Transverse colon (tissue), 4 donors: ENCODE measurements around the gene SLC4A2. TPM values are rescaled to one million over a fixed set of nuclear protein-coding genes. Genes with fewer than 3 reads are reported as not detected.

ENCODE experiments used
- DNase-seq: peaks from one replicate; pipeline ENCODE4 v3.0.0-alpha.2; 2019
- H3K27ac ChIP-seq, 4 donors: fragments of 200-600 bp; sonication (generic); 2 replicates each; pipeline ENCODE4 v1.5.1; 2016 to 2018; ENCODE audit warnings: inconsistent platforms in 4 of 4
- H3K27me3 ChIP-seq: fragments of 200-600 bp; sonication (generic); 2 replicates; pipeline ENCODE4 v1.5.1; 2017; ENCODE audit warnings: inconsistent platforms
- H3K36me3 ChIP-seq, 4 donors: fragments of 200-600 bp; sonication (generic); 2 replicates each; pipeline ENCODE4 v1.5.1; 2017 to 2019; ENCODE audit warnings: inconsistent platforms in 4 of 4
- H3K4me1 ChIP-seq, 4 donors: fragments of 200-600 bp; sonication (generic); 2 replicates each; pipeline ENCODE4 v1.5.1; 2017 to 2020; ENCODE audit warnings: inconsistent platforms in 4 of 4
- H3K4me3 ChIP-seq, 4 donors: fragments of 200-600 bp; sonication (generic); 1 replicate in 1 of 4; 2 replicates in 3 of 4; pipeline versions ENCODE4 v1.5.1 to v1.6.1; 2017 to 2019; ENCODE audit warnings: inconsistent platforms in 4 of 4
- H3K9me3 ChIP-seq, 2 donors: fragments of 200-600 bp; sonication (generic); 2 replicates each; pipeline ENCODE4 v1.5.1; 2017 to 2019; ENCODE audit warnings: inconsistent platforms in 2 of 2
- EP300 ChIP-seq: sonication (generic); formaldehyde crosslinking; IDR thresholded peaks from one replicate; pipeline ENCODE4 v1.6.1; 2017; ENCODE audit warnings: antibody characterized with exemption, low read depth
- POLR2A ChIP-seq: fragments of 450-650 bp; IDR thresholded peaks from one replicate; pipeline ENCODE4 v1.6.1; 2016; ENCODE audit warnings: antibody characterized with exemption, mild to moderate bottlenecking, moderate library complexity
- POLR2AphosphoS5 ChIP-seq, 3 donors: sonication (generic); formaldehyde crosslinking; IDR thresholded peaks; one replicate each; pipeline ENCODE4 v1.6.1; 2016; ENCODE audit warnings: antibody characterized with exemption in 3 of 3
- WGBS, 2 donors: methylation state at CpG; one replicate each; pipeline ENCODE4 v1.1.5; 2018; ENCODE audit warnings: low coverage in 1 of 2; 5-methylcytosine and 5-hydroxymethylcytosine counted together
- in situ Hi-C, 4 donors: fragments of 200-750 bp; cut with MboI; loops; one replicate each; pipeline versions ENCODE4 v1.15.0 to v1.15.1; 2017; ENCODE audit warnings: low sequenced_read_pairs in 3 of 4, low pct_ligation_motif_present in 1 of 4, low pct_unique_long_range_greater_than_20kb in 1 of 4
- intact Hi-C: fragments of 100-400 bp; cut with DNase I; formaldehyde crosslinking; loops from one replicate; pipeline ENCODE4 v1.15.1; 2023; ENCODE audit warnings: low total_unique reads
- total RNA-seq, 4 donors: library from RNA; depleted of rRNA; stranded (reverse); fragments of >200 nt; gene quantifications; one replicate each; pipeline ENCODE4 v1.1.0, GENCODE V29; 2016
- TF ChIP-seq, protein P1 (sequence below), 5 experiments: fragments of 200-600 bp in 3 of 5; fragments of 450-650 bp in 2 of 5; sonication (generic) in 3 of 5; IDR thresholded peaks; 1 replicate in 2 of 5; 2 replicates in 3 of 5; pipeline ENCODE4 v1.5.1; 2016 to 2017; ENCODE audit warnings: antibody characterized with exemption in 5 of 5, inconsistent platforms in 3 of 5, mild to moderate bottlenecking in 2 of 5, moderate library complexity in 1 of 5

The SLC4A2 gene
- total RNA-seq, 4 donors from 2014 or later: 61.7 to 464 (median 83.2) TPM

DNA sequence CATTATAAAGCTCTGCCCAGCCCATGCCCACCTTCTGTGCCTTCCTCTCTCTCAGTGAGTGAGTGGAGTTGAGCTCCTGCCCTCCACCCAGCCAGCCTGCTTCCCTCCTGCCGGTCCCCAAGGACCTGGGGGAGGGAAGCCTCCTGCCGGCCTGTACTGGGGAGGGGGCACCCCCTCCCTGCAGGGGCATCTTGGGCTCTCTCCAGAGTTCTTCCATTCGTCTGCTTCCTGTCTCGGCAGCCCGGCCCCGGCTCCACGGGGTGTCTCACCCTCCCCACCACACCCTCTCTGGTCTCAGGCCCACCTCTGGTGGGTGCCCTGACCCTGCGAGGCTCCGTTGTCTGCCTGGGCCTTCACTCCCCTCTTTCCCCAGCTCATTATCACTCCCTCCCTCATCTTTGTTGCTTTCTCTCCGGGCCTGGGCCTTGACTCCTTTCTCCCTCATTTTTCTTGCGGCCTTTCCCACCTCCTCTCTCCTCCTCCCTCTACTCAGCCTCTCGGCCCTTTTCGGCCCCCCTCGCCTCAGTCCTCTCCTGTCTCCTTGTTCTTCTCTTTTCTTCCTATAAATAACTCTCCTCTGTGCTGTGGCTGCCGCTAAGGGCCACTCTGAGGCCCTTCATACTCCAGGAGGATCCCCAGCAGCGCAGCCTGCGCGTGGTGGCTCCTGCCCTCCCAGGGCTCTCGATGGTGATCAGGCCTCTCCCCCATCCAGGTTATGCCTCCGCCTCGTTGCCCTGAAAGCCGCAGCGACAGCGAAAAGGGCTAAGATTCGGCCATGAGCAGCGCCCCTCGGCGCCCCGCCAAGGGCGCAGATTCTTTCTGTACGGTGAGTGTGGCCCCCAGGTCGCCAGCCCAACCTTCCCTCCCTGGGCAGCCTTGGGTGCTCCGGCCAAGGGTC lies 2.1 kb downstream of the SLC4A2 start:
- 62 to 79% methylated on average over 7 to 32 of the region's 33 CpGs for WGBS, 2 donors
- peaks cover 27 to 59% (median 56%) of the 10 kb centered on the region in 4 donors for H3K4me1 ChIP-seq
- intact Hi-C loops: no loop called here

DNA sequence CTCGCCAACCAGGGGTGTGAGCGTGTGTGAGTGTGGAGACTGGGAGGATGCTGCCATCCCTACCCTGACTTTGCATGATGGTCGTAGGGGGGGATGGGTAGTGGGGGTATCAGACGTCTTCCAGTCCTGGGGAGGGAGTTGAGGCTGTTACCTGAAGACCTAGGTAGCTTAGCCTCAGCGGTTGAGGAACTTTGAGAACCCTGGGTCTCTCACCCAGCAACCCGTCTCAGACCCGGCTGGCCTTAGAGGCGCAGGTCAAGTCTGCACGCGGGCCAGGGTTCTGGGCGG lies 2.7 kb downstream of the SLC4A2 start:
- in situ Hi-C loops (no loop called here), intact Hi-C loops (no loop called here)
- Histone ChIP-seq H3K4me1 (peaks cover 24 to 54% (median 51%) of the 10 kb centered on the region in 4 donors), H3K27me3 (no peaks in the 10 kb centered on the region), H3K9me3 (no peaks in the 10 kb centered on the region), H3K4me3 (peak overlapping the region in 1 of 4 donors; percentile 35), H3K36me3 (peaks cover 0 to 24% (median under 1%) of the 10 kb centered on the region in 4 donors), H3K27ac (peak overlapping the region; percentile 95 to 98 (median 96))
- WGBS, 2 donors: 41% methylated on average over 8 of the region's 11 CpGs; no CpG with 5 or more reads in 1 of the 2 donors
- DNase-seq: no peak
- TF ChIP-seq POLR2AphosphoS5 (IDR thresholded peaks at IDR 0.05) (no peak), EP300 (no peak)
- TF ChIP-seq, protein P1, sequence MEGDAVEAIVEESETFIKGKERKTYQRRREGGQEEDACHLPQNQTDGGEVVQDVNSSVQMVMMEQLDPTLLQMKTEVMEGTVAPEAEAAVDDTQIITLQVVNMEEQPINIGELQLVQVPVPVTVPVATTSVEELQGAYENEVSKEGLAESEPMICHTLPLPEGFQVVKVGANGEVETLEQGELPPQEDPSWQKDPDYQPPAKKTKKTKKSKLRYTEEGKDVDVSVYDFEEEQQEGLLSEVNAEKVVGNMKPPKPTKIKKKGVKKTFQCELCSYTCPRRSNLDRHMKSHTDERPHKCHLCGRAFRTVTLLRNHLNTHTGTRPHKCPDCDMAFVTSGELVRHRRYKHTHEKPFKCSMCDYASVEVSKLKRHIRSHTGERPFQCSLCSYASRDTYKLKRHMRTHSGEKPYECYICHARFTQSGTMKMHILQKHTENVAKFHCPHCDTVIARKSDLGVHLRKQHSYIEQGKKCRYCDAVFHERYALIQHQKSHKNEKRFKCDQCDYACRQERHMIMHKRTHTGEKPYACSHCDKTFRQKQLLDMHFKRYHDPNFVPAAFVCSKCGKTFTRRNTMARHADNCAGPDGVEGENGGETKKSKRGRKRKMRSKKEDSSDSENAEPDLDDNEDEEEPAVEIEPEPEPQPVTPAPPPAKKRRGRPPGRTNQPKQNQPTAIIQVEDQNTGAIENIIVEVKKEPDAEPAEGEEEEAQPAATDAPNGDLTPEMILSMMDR (IDR thresholded peaks at IDR 0.05): no peak

More for the DNA sequence above, 2.1 kb downstream of the SLC4A2 start:
- in situ Hi-C loops: no loop called here
- peak overlapping the region in 2 of 4 donors; percentile 3 to 76 for H3K4me3 ChIP-seq
- DNase-seq: no peak
- no peaks in the 10 kb centered on the region for H3K27me3 ChIP-seq
- H3K36me3 ChIP-seq: peaks cover 0 to 18% (median 0%) of the 10 kb centered on the region in 4 donors
- no peak for TF ChIP-seq POLR2A
- TF ChIP-seq POLR2AphosphoS5 (IDR thresholded peaks at IDR 0.05): no peak
- no peak for TF ChIP-seq EP300
- TF ChIP-seq, protein P1 (IDR thresholded peaks at IDR 0.05): no peak
- peak overlapping the region; percentile 95 to 98 (median 96) for H3K27ac ChIP-seq
- no peaks in the 10 kb centered on the region for H3K9me3 ChIP-seq

DNA sequence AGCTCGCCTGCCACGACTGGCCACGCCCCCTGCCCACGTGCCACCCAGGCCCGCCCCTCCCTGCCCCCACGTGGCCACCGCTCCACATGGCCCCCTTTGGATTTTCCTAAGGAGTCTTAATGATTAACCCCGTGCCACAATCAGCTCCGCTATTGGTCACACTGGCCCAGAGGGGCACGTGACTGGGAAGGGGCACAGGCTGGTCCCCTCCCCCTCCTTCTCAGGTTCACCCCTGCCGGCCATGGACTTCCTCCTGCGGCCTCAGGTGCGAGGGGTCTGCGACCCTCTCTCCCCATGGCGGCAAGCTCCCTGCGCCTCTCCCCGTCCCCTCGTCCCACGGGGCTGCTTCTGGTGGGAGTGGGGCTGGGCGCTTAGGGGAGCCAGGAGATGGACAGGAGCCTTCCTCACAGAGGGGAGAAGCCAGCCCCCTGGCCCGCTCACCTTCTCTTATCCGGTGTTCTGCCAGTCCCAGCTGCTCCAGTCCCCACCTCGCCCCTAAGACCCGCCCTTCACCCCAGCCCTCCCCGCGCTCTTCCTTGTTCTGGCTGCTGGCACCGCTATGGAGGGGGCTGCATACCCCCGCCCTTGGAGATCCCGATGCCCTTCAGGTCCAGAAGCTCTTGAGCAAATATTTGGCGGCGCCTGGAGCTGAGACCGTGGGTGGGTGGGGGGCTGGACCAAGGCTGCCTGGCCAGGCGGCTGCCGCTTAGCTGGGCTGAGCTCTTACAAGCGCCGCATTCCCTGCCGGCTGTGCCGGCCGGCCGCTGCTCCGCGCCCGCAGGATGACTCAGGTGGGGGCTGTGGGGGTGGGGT lies 3.2 kb downstream of the SLC4A2 start:
- Histone ChIP-seq H3K27me3 (no peaks in the 10 kb centered on the region), H3K36me3 (peaks cover 0 to 29% (median 3%) of the 10 kb centered on the region in 4 donors), H3K4me3 (peak overlapping the region in 3 of 4 donors; percentile 18 to 45 (median 35)), H3K4me1 (peaks cover 21 to 51% (median 47%) of the 10 kb centered on the region in 4 donors), H3K27ac (peak overlapping the region; percentile 95 to 98 (median 96)), H3K9me3 (no peaks in the 10 kb centered on the region)
- in situ Hi-C loops: no loop called here
- WGBS, 2 donors: 47% methylated on average over 25 of the region's 43 CpGs; no CpG with 5 or more reads in 1 of the 2 donors
- DNase-seq: peak; percentile 90
- intact Hi-C loops: no loop called here
- no peak for TF ChIP-seq EP300
- TF ChIP-seq, protein P1 (IDR thresholded peaks at IDR 0.05): no peak
- TF ChIP-seq POLR2A: peak; percentile 35
- TF ChIP-seq POLR2AphosphoS5 (IDR thresholded peaks at IDR 0.05): no peak

DNA sequence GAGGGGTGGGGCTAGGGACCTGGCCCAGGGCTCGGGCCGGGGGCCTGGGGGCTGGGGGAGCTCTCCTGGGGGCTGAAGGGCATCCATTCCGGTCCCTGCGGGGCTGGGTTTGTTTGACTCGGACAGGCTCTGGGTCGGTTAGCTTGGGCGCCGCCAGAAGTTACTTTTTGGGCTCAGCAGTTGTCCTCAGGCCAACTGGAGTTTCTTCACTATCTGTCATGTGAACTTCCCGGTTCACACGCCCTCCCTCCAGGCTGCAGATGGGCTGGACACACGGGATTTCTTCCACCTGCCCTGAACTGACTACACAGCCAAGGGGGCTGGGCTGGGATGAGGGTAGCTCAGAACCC lies 3.8 kb downstream of the SLC4A2 start:
- 28% methylated on average over 4 of the region's 11 CpGs; no CpG with 5 or more reads in 1 of the 2 donors for WGBS, 2 donors
- H3K27me3 ChIP-seq: no peaks in the 10 kb centered on the region
- in situ Hi-C loops: no loop called here
- peaks cover 0 to 35% (median 6%) of the 10 kb centered on the region in 4 donors for H3K36me3 ChIP-seq
- H3K4me1 ChIP-seq: peaks cover 21 to 51% (median 46%) of the 10 kb centered on the region in 4 donors
- DNase-seq: no peak
- no peak for TF ChIP-seq EP300
- TF ChIP-seq, protein P1 (IDR thresholded peaks at IDR 0.05): no peak
- no peak for TF ChIP-seq POLR2A
- TF ChIP-seq POLR2AphosphoS5 (IDR thresholded peaks at IDR 0.05): no peak
- intact Hi-C loops: no loop called here
- peak overlapping the region in 3 of 4 donors; percentile 18 to 45 (median 35) for H3K4me3 ChIP-seq
- H3K9me3 ChIP-seq: no peaks in the 10 kb centered on the region
- H3K27ac ChIP-seq: peak overlapping the region; percentile 95 to 98 (median 96)
